GOT3 (cell line): ENCODE results near the gene BLACAT1.
"Not testable (repeated sequence)": the region's sequence is repeated elsewhere in the genome, so short reads cannot be mapped to it uniquely, and the experiment has no call there.

Source experiments
- DNase-seq: peaks from one replicate; lab custom pipeline; 2025; ENCODE audit warnings: mixed read lengths; lab: John Stamatoyannopoulos, UW

The BLACAT1 gene

DNA sequence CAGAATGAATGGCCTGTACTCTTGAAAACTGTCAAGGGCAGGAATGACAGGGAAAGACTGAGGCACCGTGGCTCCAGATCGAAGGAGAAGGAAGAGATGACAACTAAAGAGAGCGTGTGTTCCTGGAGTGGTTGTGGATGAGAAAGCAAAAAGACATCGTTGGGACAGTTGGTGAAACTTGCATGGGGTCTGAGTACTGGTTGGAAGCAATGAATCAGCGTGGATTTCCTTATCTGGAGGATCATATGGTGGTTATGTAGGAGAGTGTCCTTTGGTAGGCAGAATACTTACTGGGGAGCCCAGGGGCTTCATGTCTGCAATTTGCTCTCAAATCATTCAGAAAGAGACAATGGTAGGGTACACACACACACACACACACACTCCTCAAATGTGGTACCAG, 47.9 kb downstream of the BLACAT1 start:
- no peak for DNase-seq

DNA sequence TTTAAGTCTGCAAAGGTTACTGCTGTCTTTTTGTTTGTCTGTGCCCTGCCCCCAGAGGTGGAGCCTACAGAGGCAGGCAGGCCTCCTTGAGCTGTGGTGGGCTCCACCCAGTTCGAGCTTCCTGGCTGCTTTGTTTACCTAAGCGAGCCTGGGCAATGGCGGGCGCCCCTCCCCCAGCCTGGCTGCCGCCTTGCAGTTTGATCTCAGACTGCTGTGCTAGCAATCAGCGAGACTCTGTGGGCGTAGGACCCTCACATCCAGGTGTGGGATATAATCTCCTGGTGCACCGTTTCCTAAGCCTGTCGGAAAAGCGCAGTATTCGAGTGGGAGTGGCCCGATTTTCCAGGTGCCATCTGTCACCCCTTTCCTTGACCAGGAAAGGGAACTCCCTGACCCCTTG, 49.6 kb downstream of the BLACAT1 start:
- not testable (repeated sequence) for DNase-seq
